ENCODE results near the gene CLDN1. TPM values are rescaled to one million over a fixed set of nuclear protein-coding genes. Genes with fewer than 3 reads are reported as not detected.

CLDN1 gene
- total and polyA plus RNA-seq, 12 donors = 15.6 to 155 (median 61.1) TPM

DNA sequence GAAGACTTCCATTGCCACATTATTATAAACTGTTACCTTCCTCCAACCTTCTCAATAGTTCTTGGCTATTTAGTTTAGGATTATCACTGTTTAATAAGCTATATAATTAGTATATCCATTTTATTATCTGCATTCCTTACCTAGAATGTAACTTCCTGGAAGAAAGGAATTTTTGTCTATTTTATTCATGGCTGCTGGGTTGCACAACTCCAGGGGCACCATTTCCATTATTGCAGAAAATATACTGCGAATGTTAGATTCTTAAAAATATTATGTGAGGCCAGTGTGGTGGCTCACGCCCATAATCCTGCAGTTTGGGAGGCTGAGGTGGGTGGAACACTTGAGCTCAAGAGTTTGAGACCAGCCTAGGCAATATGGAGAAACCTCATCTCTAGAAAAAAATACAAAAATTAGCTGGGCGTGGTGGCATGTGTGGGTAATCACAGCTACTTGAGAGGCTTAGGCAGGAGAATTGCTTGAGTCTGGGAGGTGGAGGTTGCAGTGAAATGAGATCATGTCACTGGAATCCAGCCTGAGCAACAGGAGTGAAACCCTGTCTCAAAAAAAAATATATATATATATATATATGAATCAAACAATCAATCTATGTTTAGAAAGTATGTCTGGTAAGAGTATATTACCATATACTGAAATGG lies 19.9 kb downstream of the CLDN1 start:
- TF ChIP-seq POLR2A (IDR thresholded peaks at IDR 0.05) = no peak
- TF ChIP-seq, protein P1, sequence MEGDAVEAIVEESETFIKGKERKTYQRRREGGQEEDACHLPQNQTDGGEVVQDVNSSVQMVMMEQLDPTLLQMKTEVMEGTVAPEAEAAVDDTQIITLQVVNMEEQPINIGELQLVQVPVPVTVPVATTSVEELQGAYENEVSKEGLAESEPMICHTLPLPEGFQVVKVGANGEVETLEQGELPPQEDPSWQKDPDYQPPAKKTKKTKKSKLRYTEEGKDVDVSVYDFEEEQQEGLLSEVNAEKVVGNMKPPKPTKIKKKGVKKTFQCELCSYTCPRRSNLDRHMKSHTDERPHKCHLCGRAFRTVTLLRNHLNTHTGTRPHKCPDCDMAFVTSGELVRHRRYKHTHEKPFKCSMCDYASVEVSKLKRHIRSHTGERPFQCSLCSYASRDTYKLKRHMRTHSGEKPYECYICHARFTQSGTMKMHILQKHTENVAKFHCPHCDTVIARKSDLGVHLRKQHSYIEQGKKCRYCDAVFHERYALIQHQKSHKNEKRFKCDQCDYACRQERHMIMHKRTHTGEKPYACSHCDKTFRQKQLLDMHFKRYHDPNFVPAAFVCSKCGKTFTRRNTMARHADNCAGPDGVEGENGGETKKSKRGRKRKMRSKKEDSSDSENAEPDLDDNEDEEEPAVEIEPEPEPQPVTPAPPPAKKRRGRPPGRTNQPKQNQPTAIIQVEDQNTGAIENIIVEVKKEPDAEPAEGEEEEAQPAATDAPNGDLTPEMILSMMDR (IDR thresholded peaks at IDR 0.05) = no peak
- no peak overlapping the region for H3K27ac ChIP-seq
- no peak overlapping the region for H3K4me3 ChIP-seq
- no peak for DNase-seq
- intact Hi-C loops (cut with DNase I) = no loop called here
- H3K36me3 ChIP-seq (replicated peaks in 1 of 2) = peaks cover 0 to 3% of the 10 kb centered on the region in 2 donors
- no peaks in the 10 kb centered on the region for H3K27me3 ChIP-seq
- H3K4me1 ChIP-seq (replicated peaks in 1 of 2) = no peaks in the 10 kb centered on the region
- WGBS, 4 donors = 88 to 97% (median 92%) methylated on average over 3 of the region's 3 CpGs
- no peaks in the 10 kb centered on the region for H3K9me3 ChIP-seq (replicated peaks in 1 of 3)

DNA sequence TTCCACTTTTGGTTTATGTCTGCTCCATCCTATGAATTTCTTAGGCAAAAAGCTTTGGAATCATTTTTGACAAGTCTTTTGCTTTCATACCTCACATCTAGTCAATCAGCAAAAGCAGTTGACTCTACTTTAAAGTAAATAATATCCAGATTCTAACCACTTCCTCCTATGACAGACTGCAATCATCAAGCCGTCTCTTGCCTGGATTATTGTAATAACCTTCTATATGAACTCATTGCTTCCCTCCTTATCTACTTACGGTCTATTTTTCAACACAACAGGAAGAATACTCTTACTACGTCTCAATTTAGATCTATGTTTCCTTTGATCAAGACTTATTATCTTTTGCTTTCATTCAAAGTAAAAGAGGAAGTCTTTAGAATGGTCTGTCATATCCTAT lies 20.7 kb downstream of the CLDN1 start:
- no peak for TF ChIP-seq POLR2A (IDR thresholded peaks at IDR 0.05)
- TF ChIP-seq, protein P1 (IDR thresholded peaks at IDR 0.05) = no peak
- 39 to 55% (median 49%) methylated on average over 3 of the region's 3 CpGs for WGBS, 4 donors
- no peak for DNase-seq
- Histone ChIP-seq H3K27ac (no peak overlapping the region), H3K9me3 (replicated peaks in 1 of 3) (no peaks in the 10 kb centered on the region), H3K4me1 (replicated peaks in 1 of 2) (no peaks in the 10 kb centered on the region), H3K4me3 (no peak overlapping the region), H3K36me3 (replicated peaks in 1 of 2) (no peaks in the 10 kb centered on the region), H3K27me3 (no peaks in the 10 kb centered on the region)
- intact Hi-C loops (cut with DNase I) = no loop called here

GRCh38 chr3:190299969-190300368 lies 22.3 kb downstream of the CLDN1 start:
- TF ChIP-seq, protein P1 (IDR thresholded peaks at IDR 0.05) = no peak
- no peak for TF ChIP-seq POLR2A (IDR thresholded peaks at IDR 0.05)
- Histone ChIP-seq H3K27me3 (no peaks in the 10 kb centered on the region), H3K36me3 (replicated peaks in 1 of 2) (no peaks in the 10 kb centered on the region), H3K9me3 (replicated peaks in 1 of 3) (no peaks in the 10 kb centered on the region), H3K4me1 (replicated peaks in 1 of 2) (no peaks in the 10 kb centered on the region), H3K4me3 (no peak overlapping the region), H3K27ac (no peak overlapping the region)
- DNase-seq = no peak
- WGBS, 4 donors = 72 to 80% (median 77%) methylated on average over 4 of the region's 4 CpGs
- intact Hi-C loops (cut with DNase I) = no loop called here

DNA sequence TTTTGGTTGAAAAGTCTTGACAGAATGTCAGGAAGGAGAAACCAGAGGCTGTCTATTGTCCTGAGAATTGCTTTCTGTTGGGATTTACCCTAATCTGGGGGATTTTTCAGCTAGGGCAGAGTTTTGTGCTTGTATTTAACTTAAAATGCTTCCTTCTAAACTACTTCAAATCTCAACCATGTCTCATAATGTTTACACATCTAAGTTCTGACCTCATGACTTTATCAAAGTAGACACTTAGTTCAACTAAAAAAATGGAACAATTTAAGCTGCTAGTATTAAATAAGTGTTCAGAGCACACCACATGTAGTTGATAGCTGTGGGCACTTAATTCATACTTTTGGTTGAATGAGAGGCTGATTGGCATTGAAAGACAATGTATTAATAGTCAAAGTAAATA lies 28.2 kb downstream of the CLDN1 start:
- TF ChIP-seq POLR2A (IDR thresholded peaks at IDR 0.05) = no peak
- TF ChIP-seq, protein P1 (IDR thresholded peaks at IDR 0.05) = no peak
- Histone ChIP-seq H3K36me3 (replicated peaks in 1 of 2) (no peaks in the 10 kb centered on the region), H3K27ac (no peak overlapping the region), H3K9me3 (replicated peaks in 1 of 3) (no peaks in the 10 kb centered on the region), H3K27me3 (no peaks in the 10 kb centered on the region), H3K4me3 (no peak overlapping the region), H3K4me1 (replicated peaks in 1 of 2) (no peaks in the 10 kb centered on the region)
- no peak for DNase-seq
- intact Hi-C loops (cut with DNase I) = no loop called here
